Gastrocnemius medialis (tissue), 4 donors: ENCODE measurements around the gene TMPO.
"Not testable (repeated sequence)": the region's sequence is repeated elsewhere in the genome, so short reads cannot be mapped to it uniquely, and the experiment has no call there.

Experiments used
- CTCF ChIP-seq, 5 experiments: fragments of 450-650 bp in 3 of 5; fragments of 200-600 bp in 2 of 5; sonication (generic) in 2 of 5; IDR thresholded peaks in 4 of 5; conservative IDR thresholded peaks in 1 of 5; 1 replicate in 4 of 5; 2 replicates in 1 of 5; pipeline ENCODE4 v1.5.1; 2016 to 2019; ENCODE audit warnings: antibody characterized with exemption in 5 of 5, mild to moderate bottlenecking in 3 of 5, moderate library complexity in 3 of 5
- POLR2A ChIP-seq, 2 donors: fragments of 450-650 bp; IDR thresholded peaks; one replicate each; pipeline ENCODE4 v1.6.1; 2017; ENCODE audit warnings: antibody characterized with exemption in 2 of 2, mild to moderate bottlenecking in 2 of 2, moderate library complexity in 2 of 2

DNA sequence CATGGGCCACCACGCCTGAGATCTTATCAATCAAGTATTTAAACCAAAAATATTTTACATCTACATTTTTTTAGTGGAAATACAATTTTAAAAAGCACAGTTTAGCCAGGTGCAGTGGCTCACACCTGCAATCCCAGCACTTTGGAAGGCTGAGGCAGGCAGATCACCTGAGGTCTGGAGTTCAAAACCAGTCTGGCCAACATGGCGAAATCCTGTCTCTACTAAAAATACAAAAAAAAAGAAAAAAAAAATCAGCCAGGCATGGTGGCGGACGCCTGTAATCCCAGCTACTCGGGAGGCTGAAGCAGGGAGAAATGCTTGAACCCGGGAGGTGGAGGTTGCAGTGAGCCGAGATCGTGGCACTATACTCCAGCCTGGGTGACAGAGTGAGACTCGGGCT lies 27.0 kb upstream of the TMPO start:
- TF ChIP-seq POLR2A (IDR thresholded peaks at IDR 0.05); CTCF (IDR thresholded peaks at IDR 0.05 in 4 of 5, conservative IDR thresholded peaks at IDR 0.05 in 1 of 5): not testable (repeated sequence)
